Liver (tissue), 9 donors: Measurements from ENCODE around the gene CHD9NB. TPM values are rescaled to one million over a fixed set of nuclear protein-coding genes. Genes with fewer than 3 reads are reported as not detected.
A peak's percentile ranks its signal among the peaks of the same experiment; 100 is the strongest.
"Not testable (repeated sequence)": the region's sequence is repeated elsewhere in the genome, so short reads cannot be mapped to it uniquely, and the experiment has no call there.

ENCODE experiments used
- DNase-seq: peaks from one replicate; pipeline ENCODE4 v3.0.0-alpha.2; 2017; ENCODE audit warnings: low spot score
- H3K27ac ChIP-seq, 2 donors: one replicate each; pipeline ENCODE4 v1.7.0; 2013; ENCODE audit warnings: inconsistent platforms in 2 of 2, low read length in 2 of 2, control low read depth in 1 of 2, low read depth in 1 of 2, mild to moderate bottlenecking in 1 of 2
- H3K27me3 ChIP-seq, 4 donors: one replicate each; pipeline versions ENCODE4 v1.6.1 to v1.7.0; 2013; ENCODE audit warnings: low read length in 3 of 4, inconsistent platforms in 1 of 4, mild to moderate bottlenecking in 1 of 4, moderate library complexity in 1 of 4; ENCODE audit not compliant: control insufficient read depth in 4 of 4, insufficient read depth in 4 of 4
- H3K36me3 ChIP-seq, 4 donors: one replicate each; pipeline versions ENCODE4 v1.6.1 to v1.7.0; 2013; ENCODE audit warnings: low read length in 3 of 4, mild to moderate bottlenecking in 3 of 4, low read depth in 1 of 4, moderate library complexity in 1 of 4; ENCODE audit not compliant: control insufficient read depth in 4 of 4, insufficient read depth in 3 of 4
- H3K4me1 ChIP-seq, 4 donors: one replicate each; pipeline versions ENCODE4 v1.6.1 to v1.7.0; 2013; ENCODE audit warnings: low read length in 3 of 4, mild to moderate bottlenecking in 3 of 4, moderate library complexity in 1 of 4; ENCODE audit not compliant: control insufficient read depth in 4 of 4, insufficient read depth in 4 of 4
- H3K4me3 ChIP-seq, 3 donors: one replicate each; pipeline versions ENCODE4 v1.6.1 to v1.7.0; 2013; ENCODE audit warnings: low read length in 3 of 3, control low read depth in 1 of 3, low read depth in 1 of 3, mild to moderate bottlenecking in 1 of 3
- H3K9ac ChIP-seq, 2 donors: one replicate each; pipeline ENCODE4 v1.7.0; 2013; ENCODE audit warnings: low read length in 2 of 2, mild to moderate bottlenecking in 2 of 2, moderate library complexity in 2 of 2, control low read depth in 1 of 2, low read depth in 1 of 2
- H3K9me3 ChIP-seq, 4 donors: one replicate each; pipeline versions ENCODE4 v1.6.1 to v1.7.0; 2013; ENCODE audit warnings: low read length in 3 of 4; ENCODE audit not compliant: control insufficient read depth in 4 of 4
- EGR1 ChIP-seq, 2 donors: IDR thresholded peaks; 2 replicates each; pipeline ENCODE4 v1.6.1; 2016 to 2018; ENCODE audit warnings: antibody characterized with exemption in 2 of 2, low read depth in 2 of 2
- FOXA1 ChIP-seq: IDR thresholded peaks from 2 replicates; pipeline ENCODE4 v1.6.1; 2016; ENCODE audit warnings: antibody characterized with exemption
- GABPA ChIP-seq, 2 donors: IDR thresholded peaks in 1 of 2; conservative IDR thresholded peaks in 1 of 2; 2 replicates each; pipeline ENCODE4 v1.6.1; 2016; ENCODE audit warnings: antibody characterized with exemption in 2 of 2, mild to moderate bottlenecking in 1 of 2, moderate library complexity in 1 of 2
- HNF4A ChIP-seq, 2 donors: conservative IDR thresholded peaks; 2 replicates each; pipeline ENCODE4 v1.6.1; 2016; ENCODE audit warnings: antibody characterized with exemption in 2 of 2, mild to moderate bottlenecking in 2 of 2
- HNF4G ChIP-seq: IDR thresholded peaks from 2 replicates; pipeline ENCODE4 v1.6.1; 2016; ENCODE audit warnings: antibody characterized with exemption
- NR2F2 ChIP-seq: IDR thresholded peaks from 2 replicates; pipeline ENCODE4 v1.6.1; 2016; ENCODE audit warnings: antibody characterized with exemption
- REST ChIP-seq: IDR thresholded peaks from 2 replicates; pipeline ENCODE4 v1.6.1; 2016; ENCODE audit warnings: antibody characterized with exemption, mild to moderate bottlenecking
- RXRA ChIP-seq, 2 donors: IDR thresholded peaks; 2 replicates each; pipeline ENCODE4 v1.6.1; 2017 to 2018; ENCODE audit warnings: antibody characterized with exemption in 2 of 2, mild to moderate bottlenecking in 1 of 2
- SP1 ChIP-seq: IDR thresholded peaks from 2 replicates; pipeline ENCODE4 v1.6.1; 2018; ENCODE audit warnings: antibody characterized with exemption, mild to moderate bottlenecking
- YY1 ChIP-seq: IDR thresholded peaks from 2 replicates; pipeline ENCODE4 v1.6.1; 2016; ENCODE audit warnings: antibody characterized with exemption, mild to moderate bottlenecking
- ZBTB33 ChIP-seq: IDR thresholded peaks from 2 replicates; pipeline ENCODE4 v1.6.1; 2016; ENCODE audit warnings: antibody characterized with exemption
- WGBS: extraction: QIAGEN DNeasy Blood & Tissue Kit; methylation state at CpG from one replicate; pipeline ENCODE4 v1.1.7; 2013; 5-methylcytosine and 5-hydroxymethylcytosine counted together
- polyA plus RNA-seq, 2 donors: library from polyadenylated mRNA; stranded (reverse) in 1 of 2; unstranded in 1 of 2; fragments of 200-250 nt in 1 of 2; fragments of >200 nt in 1 of 2; fragmentation: Nextera tagmentation in 1 of 2; extraction: Ambion mirVana in 1 of 2; gene quantifications; one replicate each; pipeline versions ENCODE4 v1.2.1 to v1.2.3, GENCODE V29; 2013 to 2015
- total RNA-seq, 2 donors: library from RNA; depleted of rRNA; stranded (reverse); fragments of >200 nt; gene quantifications; one replicate each; pipeline ENCODE4 v1.2.3, GENCODE V29; 2014
- TF ChIP-seq, protein P1 (sequence below): IDR thresholded peaks from 2 replicates; pipeline ENCODE4 v1.6.1; 2016; ENCODE audit warnings: antibody characterized with exemption
- TF ChIP-seq, protein P2 (sequence below): IDR thresholded peaks from 2 replicates; pipeline ENCODE4 v1.6.1; 2016; ENCODE audit warnings: antibody characterized with exemption
- TF ChIP-seq, protein P3 (sequence below): fragments of 150-350 bp; IDR thresholded peaks from 2 replicates; pipeline ENCODE4 v1.5.1; 2017; ENCODE audit warnings: improper control_type of control experiment, low read depth, low read length; ENCODE audit not compliant: missing input control
- donor health status: healthy.
- donor health status: healthy.
- donor health status: healthy.
- donor health status: healthy.
- donor health status: healthy.

Gene CHD9NB
- total and polyA plus RNA-seq, 4 donors = 0.05 to 0.42 (median 0.18) TPM; not detected in 1

- no peak overlapping the region for H3K9ac ChIP-seq
- WGBS = 75% methylated on average over 8 of the region's 8 CpGs
- H3K36me3 ChIP-seq = no peaks in the 10 kb centered on the region
- no peaks in the 10 kb centered on the region for H3K27me3 ChIP-seq
- H3K4me1 ChIP-seq = peaks cover 11 to 25% (median 19%) of the 10 kb centered on the region in 4 donors
- TF ChIP-seq GABPA (IDR thresholded peaks at IDR 0.05 in 1 of 2, conservative IDR thresholded peaks at IDR 0.05 in 1 of 2) (no peak), RXRA (IDR thresholded peaks at IDR 0.05) (peak in 1 of 2 donors; percentile 10), EGR1 (IDR thresholded peaks at IDR 0.05; ENCODE audit: low read depth in 2 of 2) (no peak)
- no peak for DNase-seq
- no peak overlapping the region for H3K4me3 ChIP-seq
- no peaks in the 10 kb centered on the region for H3K9me3 ChIP-seq
- peak overlapping the region; percentile 7 to 10 for H3K27ac ChIP-seq
Measured at GRCh38 chr16:53080345-53081031, 27.8 kb upstream of the CHD9NB start.

- H3K27ac ChIP-seq = no peak overlapping the region
Measured at GRCh38 chr16:53078765-53079485, 26.2 kb upstream of the CHD9NB start.

DNA sequence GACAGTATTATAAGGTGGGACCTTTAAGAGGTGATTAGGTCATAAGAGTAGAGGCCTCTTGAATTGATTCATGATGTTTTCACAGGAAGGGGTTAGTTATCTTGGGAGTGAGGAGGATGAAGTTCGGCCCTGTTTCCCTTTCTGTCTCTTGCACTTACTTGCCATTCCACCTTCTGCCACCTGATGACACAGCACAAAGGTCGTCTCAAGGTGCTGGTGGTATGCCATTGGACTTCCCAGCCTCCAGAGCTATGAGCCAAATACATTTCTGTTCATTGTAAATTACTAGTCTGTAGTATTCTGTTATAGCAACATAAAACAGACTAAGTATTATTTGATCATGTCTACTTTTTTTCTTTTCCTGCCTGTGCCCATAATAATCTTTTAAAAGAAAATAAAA, 25.6 kb upstream of the CHD9NB start:
- TF ChIP-seq SP1 (no peak), ZBTB33 (no peak), FOXA1 (no peak), NR2F2 (no peak), YY1 (no peak), REST (no peak)
- TF ChIP-seq, protein P1, sequence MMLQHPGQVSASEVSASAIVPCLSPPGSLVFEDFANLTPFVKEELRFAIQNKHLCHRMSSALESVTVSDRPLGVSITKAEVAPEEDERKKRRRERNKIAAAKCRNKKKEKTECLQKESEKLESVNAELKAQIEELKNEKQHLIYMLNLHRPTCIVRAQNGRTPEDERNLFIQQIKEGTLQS = no peak
- TF ChIP-seq, protein P2, sequence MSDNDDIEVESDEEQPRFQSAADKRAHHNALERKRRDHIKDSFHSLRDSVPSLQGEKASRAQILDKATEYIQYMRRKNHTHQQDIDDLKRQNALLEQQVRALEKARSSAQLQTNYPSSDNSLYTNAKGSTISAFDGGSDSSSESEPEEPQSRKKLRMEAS = no peak
- no peaks in the 10 kb centered on the region for H3K27me3 ChIP-seq
- 91% methylated on average over 2 of the region's 2 CpGs for WGBS
- H3K9ac ChIP-seq = no peak overlapping the region
- H3K4me3 ChIP-seq = no peak overlapping the region
- DNase-seq = no peak
- no peak overlapping the region for H3K27ac ChIP-seq
- no peaks in the 10 kb centered on the region for H3K9me3 ChIP-seq
- H3K36me3 ChIP-seq = no peaks in the 10 kb centered on the region
- H3K4me1 ChIP-seq = peaks cover 8 to 14% (median 10%) of the 10 kb centered on the region in 4 donors

More at GRCh38 chr16:53078765-53079485, 26.2 kb upstream of the CHD9NB start:
- Histone ChIP-seq H3K9ac (no peak overlapping the region), H3K27me3 (no peaks in the 10 kb centered on the region), H3K36me3 (no peaks in the 10 kb centered on the region), H3K4me3 (no peak overlapping the region), H3K9me3 (no peaks in the 10 kb centered on the region), H3K4me1 (peaks cover 8 to 14% (median 12%) of the 10 kb centered on the region in 4 donors)
- DNase-seq = no peak
- WGBS = 88% methylated on average over 6 of the region's 6 CpGs
- TF ChIP-seq YY1 (no peak), SP1 (no peak), HNF4A (conservative IDR thresholded peaks at IDR 0.05) (no peak), GABPA (IDR thresholded peaks at IDR 0.05 in 1 of 2, conservative IDR thresholded peaks at IDR 0.05 in 1 of 2) (no peak), HNF4G (no peak)
- TF ChIP-seq, protein P3, sequence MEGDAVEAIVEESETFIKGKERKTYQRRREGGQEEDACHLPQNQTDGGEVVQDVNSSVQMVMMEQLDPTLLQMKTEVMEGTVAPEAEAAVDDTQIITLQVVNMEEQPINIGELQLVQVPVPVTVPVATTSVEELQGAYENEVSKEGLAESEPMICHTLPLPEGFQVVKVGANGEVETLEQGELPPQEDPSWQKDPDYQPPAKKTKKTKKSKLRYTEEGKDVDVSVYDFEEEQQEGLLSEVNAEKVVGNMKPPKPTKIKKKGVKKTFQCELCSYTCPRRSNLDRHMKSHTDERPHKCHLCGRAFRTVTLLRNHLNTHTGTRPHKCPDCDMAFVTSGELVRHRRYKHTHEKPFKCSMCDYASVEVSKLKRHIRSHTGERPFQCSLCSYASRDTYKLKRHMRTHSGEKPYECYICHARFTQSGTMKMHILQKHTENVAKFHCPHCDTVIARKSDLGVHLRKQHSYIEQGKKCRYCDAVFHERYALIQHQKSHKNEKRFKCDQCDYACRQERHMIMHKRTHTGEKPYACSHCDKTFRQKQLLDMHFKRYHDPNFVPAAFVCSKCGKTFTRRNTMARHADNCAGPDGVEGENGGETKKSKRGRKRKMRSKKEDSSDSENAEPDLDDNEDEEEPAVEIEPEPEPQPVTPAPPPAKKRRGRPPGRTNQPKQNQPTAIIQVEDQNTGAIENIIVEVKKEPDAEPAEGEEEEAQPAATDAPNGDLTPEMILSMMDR = no peak

DNA sequence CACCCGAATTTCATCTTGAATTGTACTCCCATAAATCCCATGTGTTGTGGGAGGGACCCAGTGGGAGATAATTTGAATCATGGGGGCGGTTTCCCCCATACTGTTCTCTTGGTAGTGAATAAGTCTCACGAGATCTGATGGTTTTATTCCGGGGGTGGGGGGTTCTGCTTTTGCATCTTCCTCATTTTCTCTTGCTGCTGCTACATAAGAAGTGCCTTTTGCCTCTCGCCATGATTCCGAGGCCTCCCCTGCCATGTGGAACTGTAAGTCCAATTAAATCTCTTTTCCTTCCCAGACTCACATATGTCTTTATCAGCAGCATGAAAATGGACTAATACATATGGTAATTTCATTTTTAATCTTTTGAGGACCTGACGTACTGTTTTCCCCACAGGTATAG, 22.8 kb upstream of the CHD9NB start:
- not testable (repeated sequence) for H3K27ac ChIP-seq, H3K27me3 ChIP-seq, H3K9me3 ChIP-seq, H3K9ac ChIP-seq, DNase-seq, H3K36me3 ChIP-seq, H3K4me3 ChIP-seq
- H3K4me1 ChIP-seq = peaks cover 10 to 23% (median 12%) of the 10 kb centered on the region in 4 donors
- WGBS = 93% methylated on average over 7 of the region's 7 CpGs
